Lung (tissue), 12 donors: ENCODE results near the gene LDB3. TPM values are rescaled to one million over a fixed set of nuclear protein-coding genes. Genes with fewer than 3 reads are reported as not detected.

Experiments used
- ATAC-seq: fragments of 200-7000 bp; cut with Tn5 transposase; one replicate; pipeline ENCODE4 v1.9.1; 2020; ENCODE audit warnings: moderate number of reproducible peaks; ENCODE audit not compliant: insufficient read depth, low FRiP score
- DNase-seq, 3 donors: peaks; one replicate each; pipeline ENCODE4 v3.0.0-alpha.2; 2013 to 2017
- H3K27ac ChIP-seq, 2 donors: one replicate each; pipeline ENCODE4 v1.5.1; 2013; ENCODE audit warnings: mild to moderate bottlenecking in 2 of 2, moderate library complexity in 2 of 2, control low read depth in 1 of 2, inconsistent platforms in 1 of 2, low read depth in 1 of 2, low read length in 1 of 2
- H3K27me3 ChIP-seq, 3 donors: one replicate each; pipeline ENCODE4 v1.5.1; 2013; ENCODE audit warnings: low read length in 2 of 3; ENCODE audit not compliant: control insufficient read depth in 3 of 3, insufficient read depth in 3 of 3
- H3K36me3 ChIP-seq, 4 donors: one replicate each; pipeline ENCODE4 v1.5.1; 2013; ENCODE audit warnings: low read length in 4 of 4, mild to moderate bottlenecking in 1 of 4, moderate library complexity in 1 of 4; ENCODE audit not compliant: control insufficient read depth in 4 of 4, insufficient read depth in 4 of 4
- H3K4me1 ChIP-seq, 5 donors: one replicate each; pipeline ENCODE4 v1.5.1; 2013; ENCODE audit warnings: low read length in 5 of 5, mild to moderate bottlenecking in 2 of 5, moderate library complexity in 1 of 5; ENCODE audit not compliant: control insufficient read depth in 5 of 5, insufficient read depth in 5 of 5
- H3K4me3 ChIP-seq: one replicate; pipeline ENCODE4 v1.5.1; 2013; ENCODE audit warnings: mild to moderate bottlenecking, control low read depth, moderate library complexity
- H3K9ac ChIP-seq, 2 donors: one replicate each; pipeline ENCODE4 v1.5.1; 2013; ENCODE audit warnings: low read length in 2 of 2, control low read depth in 1 of 2; ENCODE audit not compliant: insufficient read depth in 1 of 2
- H3K9me3 ChIP-seq, 4 donors: one replicate each; pipeline ENCODE4 v1.5.1; 2013; ENCODE audit warnings: low read length in 3 of 4, mild to moderate bottlenecking in 1 of 4, moderate library complexity in 1 of 4; ENCODE audit not compliant: control insufficient read depth in 4 of 4, insufficient read depth in 3 of 4
- WGBS, 2 donors: extraction: QIAGEN DNeasy Blood & Tissue Kit; methylation state at CpG; one replicate each; pipeline ENCODE4 v1.1.7; 2013; 5-methylcytosine and 5-hydroxymethylcytosine counted together
- polyA plus RNA-seq, 2 donors: library from polyadenylated mRNA; stranded (reverse); fragments of 200-250 nt; gene quantifications; one replicate each; pipeline ENCODE4 v1.2.1, GENCODE V29; 2013
- total RNA-seq, 2 donors: library from RNA; depleted of rRNA in 1 of 2; stranded (reverse); fragments of >200 nt in 1 of 2; gene quantifications; one replicate each; pipeline ENCODE4 v1.2.1, GENCODE V29; 2014 to 2021
- TF ChIP-seq, protein P1 (sequence below): IDR thresholded peaks from 2 replicates; pipeline ENCODE4 v1.5.1; 2012; ENCODE audit warnings: mild to moderate bottlenecking; ENCODE audit errors: control extremely low read depth, extremely low read depth
- donor health status: control.
- donor health status: control.
- donor health status: Bipolar disorder and iron deficiency.
- donor health status: healthy.
- donor health status: DM: yes; HTN: yes; CAD: no.

Gene LDB3
- total and polyA plus RNA-seq, 4 donors, result 0.37 to 3.2 (median 1.5) TPM

DNA sequence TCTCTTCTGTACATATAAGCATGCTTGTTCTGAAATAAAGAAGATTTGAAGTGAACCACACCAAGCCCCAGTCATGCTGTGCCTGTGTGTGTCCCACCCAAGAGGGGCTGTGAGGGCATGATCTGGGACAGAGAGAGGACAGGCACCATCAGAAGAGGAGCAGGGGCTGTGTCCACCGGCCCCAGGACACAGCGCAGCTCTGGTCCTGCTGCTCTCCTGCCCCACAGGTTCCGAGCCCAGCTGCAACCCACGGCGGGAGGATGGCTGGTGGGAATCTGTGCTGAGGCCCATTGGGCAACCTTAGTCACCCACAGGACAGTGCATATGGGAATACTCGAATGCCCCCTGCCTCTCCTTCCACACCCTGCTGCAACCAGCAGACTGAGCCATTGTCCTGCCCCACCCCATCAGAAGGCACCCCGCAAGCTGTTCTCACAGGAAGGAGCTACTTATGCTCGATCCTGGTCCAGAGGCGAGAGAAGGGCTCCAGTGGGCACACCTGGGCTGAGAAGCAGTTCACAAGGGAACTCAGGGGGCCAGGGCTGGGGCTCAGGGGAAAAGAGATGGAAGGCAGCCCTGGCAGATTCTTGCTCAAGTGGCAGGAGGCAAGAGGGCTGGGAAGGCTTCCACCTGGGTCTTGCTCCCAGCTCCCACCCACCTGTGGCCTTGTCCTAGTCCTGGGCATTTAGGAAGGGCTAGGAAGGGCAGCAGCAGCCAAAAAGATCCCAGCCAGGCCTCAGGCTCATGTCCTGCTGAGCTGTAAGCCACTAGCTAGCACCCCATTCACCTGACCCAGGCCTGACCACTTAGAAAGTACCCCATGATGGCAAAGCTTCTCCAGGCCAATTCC is 31.9 kb downstream of the LDB3 start:
- DNase-seq (no peak), ATAC-seq (no peak)
- Histone ChIP-seq H3K9ac (no peak overlapping the region), H3K36me3 (no peaks in the 10 kb centered on the region), H3K27ac (no peak overlapping the region), H3K27me3 (no peaks in the 10 kb centered on the region), H3K9me3 (peaks cover 0 to 3% (median 0%) of the 10 kb centered on the region in 4 donors), H3K4me3 (no peak overlapping the region), H3K4me1 (no peaks in the 10 kb centered on the region)
- 86 to 93% methylated on average over 9 of the region's 9 CpGs for WGBS, 2 donors
- TF ChIP-seq, protein P1, sequence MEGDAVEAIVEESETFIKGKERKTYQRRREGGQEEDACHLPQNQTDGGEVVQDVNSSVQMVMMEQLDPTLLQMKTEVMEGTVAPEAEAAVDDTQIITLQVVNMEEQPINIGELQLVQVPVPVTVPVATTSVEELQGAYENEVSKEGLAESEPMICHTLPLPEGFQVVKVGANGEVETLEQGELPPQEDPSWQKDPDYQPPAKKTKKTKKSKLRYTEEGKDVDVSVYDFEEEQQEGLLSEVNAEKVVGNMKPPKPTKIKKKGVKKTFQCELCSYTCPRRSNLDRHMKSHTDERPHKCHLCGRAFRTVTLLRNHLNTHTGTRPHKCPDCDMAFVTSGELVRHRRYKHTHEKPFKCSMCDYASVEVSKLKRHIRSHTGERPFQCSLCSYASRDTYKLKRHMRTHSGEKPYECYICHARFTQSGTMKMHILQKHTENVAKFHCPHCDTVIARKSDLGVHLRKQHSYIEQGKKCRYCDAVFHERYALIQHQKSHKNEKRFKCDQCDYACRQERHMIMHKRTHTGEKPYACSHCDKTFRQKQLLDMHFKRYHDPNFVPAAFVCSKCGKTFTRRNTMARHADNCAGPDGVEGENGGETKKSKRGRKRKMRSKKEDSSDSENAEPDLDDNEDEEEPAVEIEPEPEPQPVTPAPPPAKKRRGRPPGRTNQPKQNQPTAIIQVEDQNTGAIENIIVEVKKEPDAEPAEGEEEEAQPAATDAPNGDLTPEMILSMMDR, result no peak

DNA sequence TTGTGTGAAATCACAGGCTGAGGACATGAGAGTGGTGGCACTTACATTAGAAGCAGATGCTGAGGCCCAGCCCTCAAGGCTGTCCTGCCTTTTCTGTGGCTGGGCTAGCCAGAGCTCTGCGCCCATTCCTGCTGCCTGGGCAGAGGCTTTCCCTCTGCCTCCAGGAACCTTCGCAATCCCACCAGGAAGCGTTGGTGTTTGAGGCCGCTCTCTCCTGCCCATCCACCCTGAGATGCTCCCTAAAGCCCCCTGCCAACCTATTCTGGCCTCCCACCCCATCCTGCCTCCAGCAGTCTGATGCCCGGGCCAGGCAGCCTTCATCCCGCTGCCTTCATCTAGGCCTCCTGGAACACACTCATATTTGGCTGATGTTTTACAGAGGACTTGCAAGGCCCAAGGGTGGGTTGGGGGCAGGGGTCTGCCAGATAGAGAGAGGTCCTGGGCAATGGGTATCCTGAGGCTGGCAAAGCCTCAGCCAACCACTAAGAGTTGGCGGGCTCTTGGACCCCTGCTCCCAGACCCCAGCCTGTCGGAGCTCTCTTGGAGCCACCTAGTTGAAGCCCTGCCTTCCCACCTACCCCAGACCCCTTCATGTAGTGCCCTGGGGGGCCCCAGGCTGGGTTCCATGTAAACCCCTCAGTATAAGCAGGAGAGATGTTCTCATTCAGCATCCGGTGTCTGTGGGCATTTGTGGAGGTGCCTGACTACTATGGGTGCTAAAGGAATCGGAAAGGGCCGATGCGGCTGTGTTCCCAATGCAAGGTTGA is 32.7 kb downstream of the LDB3 start:
- H3K27ac ChIP-seq, result no peak overlapping the region
- peaks cover 0 to 3% (median 0%) of the 10 kb centered on the region in 4 donors for H3K9me3 ChIP-seq
- no peaks in the 10 kb centered on the region for H3K27me3 ChIP-seq
- ATAC-seq (no peak), DNase-seq (no peak)
- H3K9ac ChIP-seq, result no peak overlapping the region
- H3K4me3 ChIP-seq, result no peak overlapping the region
- TF ChIP-seq, protein P1, result no peak
- 96 to 97% methylated on average over 12 of the region's 12 CpGs for WGBS, 2 donors
- H3K36me3 ChIP-seq, result no peaks in the 10 kb centered on the region
- no peaks in the 10 kb centered on the region for H3K4me1 ChIP-seq

DNA sequence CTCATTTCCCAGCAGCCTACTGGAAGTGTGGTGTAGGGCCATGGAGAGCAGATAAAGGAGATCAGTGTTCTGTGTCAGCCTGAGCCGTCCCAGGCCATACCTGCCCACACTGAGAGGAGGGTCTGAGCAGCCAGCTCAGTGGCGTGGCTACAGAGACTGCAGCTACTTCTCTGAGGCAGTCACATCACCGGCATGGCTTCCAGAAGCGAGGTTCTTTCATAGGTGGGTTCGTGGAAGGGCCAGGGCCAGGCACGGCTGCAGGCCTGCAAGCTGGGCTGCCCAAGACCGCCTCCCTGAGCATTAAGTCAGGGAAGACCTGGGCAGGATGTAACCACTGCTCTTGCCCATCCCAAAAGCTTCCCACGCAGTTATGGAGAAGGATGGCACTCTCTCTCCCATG is 34.9 kb downstream of the LDB3 start:
- DNase-seq, result no peak
- peaks cover 0 to 3% (median 0%) of the 10 kb centered on the region in 4 donors for H3K9me3 ChIP-seq

More for the DNA sequence above, 34.9 kb downstream of the LDB3 start:
- Histone ChIP-seq H3K4me1 (no peaks in the 10 kb centered on the region), H3K27me3 (no peaks in the 10 kb centered on the region), H3K27ac (no peak overlapping the region), H3K36me3 (peaks cover 0 to 3% (median 0%) of the 10 kb centered on the region in 4 donors), H3K9ac (no peak overlapping the region), H3K4me3 (no peak overlapping the region)
- ATAC-seq, result no peak
- TF ChIP-seq, protein P1, result no peak
- 87 to 94% methylated on average over 8 of the region's 8 CpGs for WGBS, 2 donors
